HepG2 (cell line): ENCODE data around the gene DCUN1D3. TPM values are rescaled to one million over a fixed set of nuclear protein-coding genes. Genes with fewer than 3 reads are reported as not detected.

Experiments used
- ATRX ChIP-seq: sonication (generic); formaldehyde crosslinking; IDR thresholded peaks from 2 replicates; pipeline ENCODE4 v1.4.0; 2020; ENCODE audit warnings: missing genetic modification reagents, borderline replicate concordance
- CC2D1A ChIP-seq: sonication (generic); formaldehyde crosslinking; IDR thresholded peaks from 2 replicates; pipeline ENCODE4 v1.8.1; 2023; ENCODE audit warnings: mild to moderate bottlenecking, missing genetic modification reagents
- CENPX ChIP-seq: sonication (generic); formaldehyde crosslinking; IDR thresholded peaks from 2 replicates; pipeline ENCODE4 v1.9.0; 2021; ENCODE audit warnings: mild to moderate bottlenecking, missing genetic modification reagents, moderate library complexity
- HOXA9 ChIP-seq: sonication (generic); formaldehyde crosslinking; IDR thresholded peaks from 2 replicates; pipeline ENCODE4 v1.8.1; 2022; ENCODE audit warnings: missing genetic modification reagents, mild to moderate bottlenecking, moderate library complexity, borderline replicate concordance
- KDM1A ChIP-seq: IDR thresholded peaks from 2 replicates; pipeline ENCODE4 v1.6.1; 2016; ENCODE audit warnings: missing compliant biosample characterization
- SALL2 ChIP-seq: sonication (generic); formaldehyde crosslinking; IDR thresholded peaks from 2 replicates; pipeline ENCODE4 v1.8.1; 2023; ENCODE audit warnings: mild to moderate bottlenecking, missing genetic modification reagents, inconsistent platforms
- SMAD1 ChIP-seq: sonication (generic); formaldehyde crosslinking; IDR thresholded peaks from 2 replicates; pipeline ENCODE4 v1.4.0; 2020; ENCODE audit warnings: missing genetic modification reagents, low read depth, mild to moderate bottlenecking, borderline replicate concordance
- SOX5 ChIP-seq: IDR thresholded peaks from 2 replicates; pipeline ENCODE4 v1.6.1; 2016; ENCODE audit warnings: borderline replicate concordance
- SSRP1 ChIP-seq: IDR thresholded peaks from 2 replicates; pipeline ENCODE4 v1.6.1; 2016; ENCODE audit warnings: control low read depth
- TAF1 ChIP-seq: sonication (generic); formaldehyde crosslinking; IDR thresholded peaks from 2 replicates; pipeline ENCODE4 v1.4.0; 2020; ENCODE audit warnings: missing genetic modification reagents
- THAP8 ChIP-seq: sonication (generic); formaldehyde crosslinking; IDR thresholded peaks from 2 replicates; pipeline ENCODE4 v1.5.1; 2020; ENCODE audit warnings: missing genetic modification reagents, mild to moderate bottlenecking, borderline replicate concordance
- ZKSCAN1 ChIP-seq: fragments of 150-350 bp; IDR thresholded peaks from 2 replicates; pipeline ENCODE4 v1.6.1; 2014; ENCODE audit warnings: low read length
- ZNF138 ChIP-seq: sonication (generic); formaldehyde crosslinking; IDR thresholded peaks from 2 replicates; pipeline ENCODE4 v1.5.0; 2020; ENCODE audit warnings: mild to moderate bottlenecking, low read depth, missing genetic modification reagents
- ZNF256 ChIP-seq: sonication (generic); formaldehyde crosslinking; conservative IDR thresholded peaks from 2 replicates; pipeline ENCODE4 v1.4.0; 2020; ENCODE audit warnings: missing genetic modification reagents
- ZNF333 ChIP-seq: sonication (generic); formaldehyde crosslinking; IDR thresholded peaks from 2 replicates; pipeline ENCODE4 v1.4.0; 2020; ENCODE audit warnings: mild to moderate bottlenecking, missing genetic modification reagents, borderline replicate concordance
- ZNF367 ChIP-seq: sonication (generic); formaldehyde crosslinking; IDR thresholded peaks from 2 replicates; pipeline ENCODE4 v1.4.0; 2020; ENCODE audit warnings: missing genetic modification reagents, borderline replicate concordance
- ZNF543 ChIP-seq: sonication (generic); formaldehyde crosslinking; IDR thresholded peaks from 2 replicates; pipeline ENCODE4 v1.4.0; 2020; ENCODE audit warnings: mild to moderate bottlenecking, missing genetic modification reagents
- ZNF562 ChIP-seq: sonication (generic); formaldehyde crosslinking; IDR thresholded peaks from 2 replicates; pipeline ENCODE4 v1.8.0; 2022; ENCODE audit warnings: missing genetic modification reagents, borderline replicate concordance
- ZNF570 ChIP-seq: sonication (generic); formaldehyde crosslinking; IDR thresholded peaks from 2 replicates; pipeline ENCODE4 v1.4.0; 2020; ENCODE audit warnings: mild to moderate bottlenecking, missing genetic modification reagents, borderline replicate concordance
- ZNF687 ChIP-seq: sonication (generic); formaldehyde crosslinking; IDR thresholded peaks from 2 replicates; pipeline ENCODE4 v1.5.1; 2020; ENCODE audit warnings: mild to moderate bottlenecking, missing genetic modification reagents, moderate library complexity
- polyA plus RNA-seq, 8 experiments: library from polyadenylated mRNA; depleted of rRNA in 3 of 8; stranded (reverse) in 7 of 8; unstranded in 1 of 8; fragments of >200 nt; fragmentation: Illumina TruSeq in 4 of 8; extraction: Trizol in 4 of 8; gene quantifications; 2 replicates each; pipeline versions ENCODE4 v1.2.1 to v1.2.3, GENCODE V29; 2011 to 2016; ENCODE audit warnings: low read depth in 4 of 8, missing spikeins in 1 of 8, mixed read lengths in 1 of 8; ENCODE audit not compliant: insufficient read depth in 1 of 8
- total RNA-seq, 5 experiments: library from RNA; depleted of rRNA; stranded (reverse); fragments of >200 nt; fragmentation: Illumina TruSeq; extraction: Trizol; gene quantifications; 2 replicates each; pipeline ENCODE4 v1.2.3, GENCODE V29; 2016; ENCODE audit warnings: low read depth in 1 of 5
- TF ChIP-seq, protein P1 (sequence below): sonication (generic); formaldehyde crosslinking; IDR thresholded peaks from 2 replicates; pipeline ENCODE4 v1.5.0; 2020; ENCODE audit warnings: mild to moderate bottlenecking, missing genetic modification reagents
- TF ChIP-seq, protein P2 (sequence below): sonication (generic); formaldehyde crosslinking; conservative IDR thresholded peaks from 2 replicates; pipeline ENCODE4 v1.4.0; 2020; ENCODE audit warnings: missing genetic modification reagents

DCUN1D3 gene
- total and polyA plus RNA-seq, 2 of the 13 experiments (the other 11 are each of a cell fraction or from before 2014, with no cell fraction given), result 5.0 to 19.3 TPM

DNA sequence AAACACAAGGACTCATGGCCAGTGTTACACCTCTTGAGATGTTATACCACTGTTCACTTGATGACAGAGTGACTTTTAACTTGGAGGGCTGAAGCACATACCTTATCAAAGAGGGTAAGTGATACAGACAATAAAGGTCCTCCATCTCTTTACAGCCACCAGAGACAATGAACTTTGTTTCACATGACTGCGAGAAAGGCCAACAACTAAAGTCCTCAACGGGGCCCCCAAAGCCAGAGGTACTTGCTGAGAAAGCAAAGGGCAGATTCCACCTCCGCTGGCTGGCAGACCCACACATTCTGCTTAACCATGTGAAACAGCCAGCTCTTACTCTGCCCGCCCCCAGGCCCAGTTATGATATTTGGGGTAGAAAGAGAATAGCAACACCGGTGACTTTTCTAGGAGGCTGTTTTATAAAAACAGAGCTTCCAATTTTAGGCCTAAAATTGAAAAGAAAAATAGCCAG, 21.4 kb downstream of the DCUN1D3 start (continued):
- TF ChIP-seq SOX5 (CRISPR knock-in tag), result peak; percentile 94
- TF ChIP-seq ZNF562 (CRISPR knock-in tag), result no peak
- TF ChIP-seq, protein P1, sequence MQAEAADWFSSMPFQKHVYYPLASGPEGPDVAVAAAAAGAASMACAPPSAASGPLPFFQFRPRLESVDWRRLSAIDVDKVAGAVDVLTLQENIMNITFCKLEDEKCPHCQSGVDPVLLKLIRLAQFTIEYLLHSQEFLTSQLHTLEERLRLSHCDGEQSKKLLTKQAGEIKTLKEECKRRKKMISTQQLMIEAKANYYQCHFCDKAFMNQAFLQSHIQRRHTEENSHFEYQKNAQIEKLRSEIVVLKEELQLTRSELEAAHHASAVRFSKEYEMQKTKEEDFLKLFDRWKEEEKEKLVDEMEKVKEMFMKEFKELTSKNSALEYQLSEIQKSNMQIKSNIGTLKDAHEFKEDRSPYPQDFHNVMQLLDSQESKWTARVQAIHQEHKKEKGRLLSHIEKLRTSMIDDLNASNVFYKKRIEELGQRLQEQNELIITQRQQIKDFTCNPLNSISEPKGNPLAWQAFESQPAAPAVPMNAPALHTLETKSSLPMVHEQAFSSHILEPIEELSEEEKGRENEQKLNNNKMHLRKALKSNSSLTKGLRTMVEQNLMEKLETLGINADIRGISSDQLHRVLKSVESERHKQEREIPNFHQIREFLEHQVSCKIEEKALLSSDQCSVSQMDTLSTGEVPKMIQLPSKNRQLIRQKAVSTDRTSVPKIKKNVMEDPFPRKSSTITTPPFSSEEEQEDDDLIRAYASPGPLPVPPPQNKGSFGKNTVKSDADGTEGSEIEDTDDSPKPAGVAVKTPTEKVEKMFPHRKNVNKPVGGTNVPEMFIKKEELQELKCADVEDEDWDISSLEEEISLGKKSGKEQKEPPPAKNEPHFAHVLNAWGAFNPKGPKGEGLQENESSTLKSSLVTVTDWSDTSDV (CRISPR knock-in tag), result no peak
- TF ChIP-seq ZKSCAN1, result no peak
- TF ChIP-seq TAF1 (CRISPR knock-in tag), result no peak
- no peak for TF ChIP-seq ATRX (CRISPR knock-in tag)
- TF ChIP-seq SSRP1 (CRISPR knock-in tag), result 0 out of 2 replicates have a peak, but pooled peaks have one; percentile 37
- no peak for TF ChIP-seq HOXA9 (CRISPR knock-in tag)
- no peak for TF ChIP-seq CC2D1A
- TF ChIP-seq KDM1A, result no peak; the same call in 1 of the 2 replicates
- no peak for TF ChIP-seq SMAD1
- peak; percentile 52; the same call in 1 of the 2 replicates for TF ChIP-seq ZNF543 (CRISPR knock-in tag)
- no peak for TF ChIP-seq ZNF256
- TF ChIP-seq, protein P2, sequence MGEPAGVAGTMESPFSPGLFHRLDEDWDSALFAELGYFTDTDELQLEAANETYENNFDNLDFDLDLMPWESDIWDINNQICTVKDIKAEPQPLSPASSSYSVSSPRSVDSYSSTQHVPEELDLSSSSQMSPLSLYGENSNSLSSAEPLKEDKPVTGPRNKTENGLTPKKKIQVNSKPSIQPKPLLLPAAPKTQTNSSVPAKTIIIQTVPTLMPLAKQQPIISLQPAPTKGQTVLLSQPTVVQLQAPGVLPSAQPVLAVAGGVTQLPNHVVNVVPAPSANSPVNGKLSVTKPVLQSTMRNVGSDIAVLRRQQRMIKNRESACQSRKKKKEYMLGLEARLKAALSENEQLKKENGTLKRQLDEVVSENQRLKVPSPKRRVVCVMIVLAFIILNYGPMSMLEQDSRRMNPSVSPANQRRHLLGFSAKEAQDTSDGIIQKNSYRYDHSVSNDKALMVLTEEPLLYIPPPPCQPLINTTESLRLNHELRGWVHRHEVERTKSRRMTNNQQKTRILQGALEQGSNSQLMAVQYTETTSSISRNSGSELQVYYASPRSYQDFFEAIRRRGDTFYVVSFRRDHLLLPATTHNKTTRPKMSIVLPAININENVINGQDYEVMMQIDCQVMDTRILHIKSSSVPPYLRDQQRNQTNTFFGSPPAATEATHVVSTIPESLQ, result no peak
- no peak for TF ChIP-seq ZNF333 (CRISPR knock-in tag)
- no peak for TF ChIP-seq CENPX (CRISPR knock-in tag)
- no peak for TF ChIP-seq ZNF367 (CRISPR knock-in tag)
- no peak for TF ChIP-seq ZNF687 (CRISPR knock-in tag)
- TF ChIP-seq THAP8, result no peak
- no peak for TF ChIP-seq SALL2 (CRISPR knock-in tag)
- TF ChIP-seq ZNF570 (CRISPR knock-in tag), result no peak
- no peak for TF ChIP-seq ZNF138 (CRISPR knock-in tag)
